NCI-H2081 treated with DMSO at 0.1 percent for 48 hours (cell line): Measurements from ENCODE around the gene ZNF576.
"Not testable (repeated sequence)": the region's sequence is repeated elsewhere in the genome, so short reads cannot be mapped to it uniquely, and the experiment has no call there.

ENCODE experiments used
- DNase-seq: peaks from one replicate; lab custom pipeline; 2025; lab: John Stamatoyannopoulos, UW

ZNF576 gene, protein sequence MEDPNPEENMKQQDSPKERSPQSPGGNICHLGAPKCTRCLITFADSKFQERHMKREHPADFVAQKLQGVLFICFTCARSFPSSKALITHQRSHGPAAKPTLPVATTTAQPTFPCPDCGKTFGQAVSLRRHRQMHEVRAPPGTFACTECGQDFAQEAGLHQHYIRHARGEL

DNA sequence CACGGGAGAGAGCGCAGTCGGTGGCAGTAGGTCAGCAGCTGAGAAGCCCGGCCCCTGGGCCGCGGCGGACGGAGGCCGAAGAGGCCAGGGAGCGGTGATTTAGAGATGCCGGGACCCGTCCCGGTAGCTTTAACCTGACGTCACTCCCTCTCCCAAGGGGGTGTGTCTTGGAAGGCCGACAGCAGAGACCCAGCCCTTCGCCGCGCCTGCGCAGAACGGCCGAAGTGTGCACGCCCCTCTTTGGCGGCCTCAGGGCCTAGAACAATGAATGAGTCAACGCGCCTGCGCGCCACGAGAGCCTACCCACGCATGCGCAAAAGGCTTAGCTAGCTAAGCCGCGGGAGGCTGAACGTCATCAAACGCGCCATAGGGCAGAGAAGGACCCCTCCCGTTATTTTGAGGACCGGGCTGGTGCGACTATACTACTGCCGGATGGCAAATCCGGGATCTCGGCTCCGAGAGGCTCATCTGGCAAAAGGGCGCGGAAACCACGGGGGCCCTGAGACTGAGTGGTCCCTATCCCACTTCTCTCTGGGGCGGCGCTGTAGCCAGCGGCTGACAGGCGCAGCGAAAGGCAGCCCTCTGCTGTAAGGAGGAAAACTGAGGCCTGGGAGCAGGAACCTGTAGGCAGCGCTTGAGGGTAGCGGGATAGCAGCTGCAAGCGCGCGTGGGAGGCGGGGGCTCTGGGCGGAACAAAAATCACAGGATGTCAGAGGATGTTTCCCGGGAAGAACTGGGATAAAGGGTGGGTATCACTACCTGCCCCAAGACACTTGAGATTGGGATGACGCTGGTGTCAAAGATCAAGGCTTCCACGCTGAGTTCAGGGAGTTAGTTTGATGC lies at the start of gene ZNF576, which contains the start of gene IRGQ:
Gene ZNF576 (plus strand): TSS at position 597 of the 843 bp plus-strand sequence. CDS start 514 bp downstream, outside the sequence.
Gene IRGQ (minus strand): TSS at position 136 of the 843 bp plus-strand sequence. CDS start 796 bp downstream, outside the sequence.
- DNase-seq = peak; percentile 96

DNA sequence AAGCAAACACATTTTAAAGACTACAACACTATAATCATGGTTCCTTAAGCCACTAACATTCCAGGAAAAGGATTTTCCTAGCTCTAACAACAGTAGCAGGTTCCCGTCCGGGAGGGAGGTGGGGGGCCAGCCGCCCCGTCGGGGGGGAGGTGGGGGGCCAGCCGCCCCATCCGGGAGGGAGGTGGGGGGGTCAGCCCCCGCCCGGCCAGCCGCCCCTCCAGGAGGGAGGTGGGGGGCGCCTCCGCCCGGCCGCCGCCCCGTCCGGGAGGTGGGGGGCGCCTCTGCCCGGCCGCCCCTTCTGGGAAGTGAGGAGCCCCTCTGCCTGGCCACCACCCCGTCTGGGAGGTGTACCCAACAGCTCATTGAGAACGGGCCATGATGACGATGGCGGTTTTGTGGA lies 48.5 kb upstream of the ZNF576 start:
- DNase-seq = not testable (repeated sequence)

DNA sequence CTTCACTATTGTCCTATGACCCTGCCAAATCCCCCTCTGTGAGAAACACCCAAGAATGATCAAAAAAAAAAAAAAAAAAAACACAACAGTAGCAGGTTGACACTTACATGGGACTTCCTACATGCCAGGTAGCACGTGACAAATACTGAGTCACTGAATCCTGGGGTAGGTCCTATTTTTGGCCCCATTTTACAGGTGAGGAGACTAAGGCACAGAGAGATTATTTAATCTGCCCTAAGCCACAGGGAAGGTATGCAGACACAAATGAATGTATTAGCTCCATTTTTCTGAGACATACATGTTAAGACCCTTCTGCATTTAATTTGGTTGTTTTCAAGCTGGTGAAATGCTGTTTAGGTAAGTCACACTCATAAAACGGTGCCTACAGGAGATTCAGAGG lies 47.7 kb upstream of the ZNF576 start:
- no peak for DNase-seq

DNA sequence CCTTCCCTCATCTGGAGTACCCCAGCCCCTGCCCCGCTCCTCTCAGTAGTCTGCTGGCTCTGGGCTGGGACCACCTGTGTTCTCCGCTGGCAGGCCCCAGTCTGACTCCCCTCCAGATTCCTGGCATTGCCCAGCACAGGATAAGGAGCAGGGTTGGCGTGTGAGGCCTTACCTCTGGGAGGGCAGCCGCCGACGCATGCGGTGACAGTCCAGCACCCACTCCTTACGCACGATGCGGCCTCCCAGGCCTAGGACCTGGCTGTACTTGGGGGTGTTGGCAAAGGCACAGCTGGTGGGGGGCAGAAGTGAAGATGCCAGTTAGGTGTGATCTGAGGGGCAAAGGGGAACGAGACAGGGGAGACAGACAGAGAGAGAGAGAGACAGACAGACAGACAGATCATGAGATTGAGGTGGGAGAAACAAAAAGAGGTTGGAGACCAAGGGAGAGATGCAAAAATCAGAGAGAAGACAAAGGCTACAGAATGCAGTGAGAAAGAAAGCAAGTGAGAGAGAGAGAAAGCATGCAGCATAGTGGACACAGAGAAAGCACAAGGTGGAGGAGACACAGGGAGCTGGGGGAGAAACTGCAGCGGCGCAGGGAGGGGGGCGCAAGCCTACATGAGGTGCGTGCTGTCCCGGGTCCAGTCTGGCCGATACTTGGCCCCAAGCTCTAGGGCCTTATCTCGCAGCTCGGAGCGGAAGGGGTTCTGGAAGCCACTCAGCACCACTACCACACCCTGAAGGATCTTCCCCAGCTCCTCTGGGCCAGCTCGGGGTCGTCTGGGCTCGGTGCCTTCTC lies 44.8 kb upstream of the ZNF576 start:
- DNase-seq = no peak

DNA sequence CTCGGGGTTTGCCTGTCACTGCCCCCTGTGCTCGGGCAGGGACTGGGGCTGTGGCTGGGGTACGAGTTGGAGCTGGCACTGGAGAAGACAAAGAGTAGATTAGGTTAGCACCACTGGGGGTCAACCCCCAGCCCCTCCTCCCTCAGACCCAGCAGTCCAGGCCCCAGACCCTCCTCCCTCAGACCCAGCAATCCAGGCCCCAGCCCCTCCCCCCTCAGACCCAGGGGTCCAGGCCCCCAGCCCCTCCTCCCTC lies 44.3 kb upstream of the ZNF576 start:
- DNase-seq = no peak

GRCh38 chr19:43552616-43553015 lies 43.8 kb upstream of the ZNF576 start:
- DNase-seq = no peak

- no peak for DNase-seq
Observed at GRCh38 chr19:43553656-43554055, 42.7 kb upstream of the ZNF576 start.

GRCh38 chr19:43554317-43554895 lies 42.0 kb upstream of the ZNF576 start:
- no peak for DNase-seq

- no peak for DNase-seq
Observed at GRCh38 chr19:43555185-43555770, 41.1 kb upstream of the ZNF576 start.

DNA sequence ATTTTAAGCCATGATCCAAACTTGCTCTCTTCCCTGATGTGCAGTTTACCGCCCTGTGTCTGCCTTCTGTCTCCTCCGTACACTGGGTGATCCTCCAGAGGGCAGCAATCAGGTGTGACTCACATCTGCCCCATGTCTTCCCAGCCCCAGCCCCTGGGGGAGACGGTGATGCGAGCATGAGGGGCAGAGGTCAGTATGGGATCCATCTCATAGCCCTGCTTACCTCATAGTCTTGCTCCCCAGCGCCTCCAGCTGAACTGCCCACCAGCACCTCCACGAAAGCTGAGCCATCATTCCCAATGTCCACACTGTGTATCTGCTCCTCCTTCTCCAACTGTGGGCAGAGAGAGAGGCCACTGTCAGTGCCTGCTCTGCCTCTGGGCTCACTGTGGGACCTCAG lies 35.7 kb upstream of the ZNF576 start:
- DNase-seq = no peak

- DNase-seq = no peak
Observed at GRCh38 chr19:43561139-43561970, 35.0 kb upstream of the ZNF576 start.

GRCh38 chr19:43562226-43562697 lies 34.1 kb upstream of the ZNF576 start:
- no peak for DNase-seq

- DNase-seq = peak; percentile 80
Observed at GRCh38 chr19:43562698-43563241, 33.6 kb upstream of the ZNF576 start.

DNA sequence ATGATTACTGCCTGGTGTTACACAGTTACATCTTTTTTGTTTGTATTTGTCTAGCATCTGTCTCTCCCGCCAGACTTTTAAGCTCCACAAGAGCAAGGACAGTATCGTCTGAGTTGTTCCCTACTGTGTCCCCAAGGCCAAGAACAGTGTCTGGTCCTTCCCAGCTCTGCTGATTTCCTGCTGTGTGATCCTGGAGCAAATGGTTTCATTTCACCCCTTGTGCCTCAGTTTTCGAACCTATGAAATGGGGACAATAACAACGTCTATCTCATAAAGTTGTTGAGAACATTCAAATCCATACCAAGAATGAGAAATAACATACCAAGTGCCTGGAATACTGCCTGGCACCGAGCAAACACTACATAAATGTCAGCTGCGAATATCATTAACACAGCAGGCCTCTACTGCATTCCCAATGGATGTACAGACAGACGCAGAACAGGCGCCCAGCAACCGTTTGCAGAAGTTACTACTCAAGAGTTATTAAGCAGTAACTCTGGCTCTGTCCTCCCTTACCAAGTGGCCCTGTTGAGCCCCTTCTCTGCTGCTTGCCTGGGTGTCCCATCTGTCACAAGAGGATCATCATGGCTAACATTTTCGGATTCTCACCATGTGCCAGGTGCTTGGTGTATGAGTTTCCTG lies 32.5 kb upstream of the ZNF576 start:
- no peak for DNase-seq

DNA sequence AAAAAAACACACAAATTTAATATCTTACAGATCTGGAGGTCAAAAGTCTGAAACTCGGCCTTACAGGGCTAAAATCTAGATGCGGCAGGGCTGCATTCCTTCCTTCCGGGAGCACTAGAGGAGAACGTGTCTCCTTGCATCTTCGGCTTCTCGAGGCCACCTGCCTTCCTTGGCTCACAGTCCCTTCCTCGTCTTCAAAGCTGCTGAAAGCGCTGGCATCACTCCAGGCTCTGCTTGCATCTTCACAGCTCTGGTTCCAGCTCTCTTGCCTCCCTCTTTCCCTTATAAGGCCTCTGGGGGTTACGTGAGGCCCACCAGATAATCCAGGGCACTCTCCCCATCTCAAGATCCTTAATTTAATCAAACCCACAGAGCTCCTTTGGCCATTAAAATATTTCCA lies 31.6 kb upstream of the ZNF576 start:
- DNase-seq = no peak

DNA sequence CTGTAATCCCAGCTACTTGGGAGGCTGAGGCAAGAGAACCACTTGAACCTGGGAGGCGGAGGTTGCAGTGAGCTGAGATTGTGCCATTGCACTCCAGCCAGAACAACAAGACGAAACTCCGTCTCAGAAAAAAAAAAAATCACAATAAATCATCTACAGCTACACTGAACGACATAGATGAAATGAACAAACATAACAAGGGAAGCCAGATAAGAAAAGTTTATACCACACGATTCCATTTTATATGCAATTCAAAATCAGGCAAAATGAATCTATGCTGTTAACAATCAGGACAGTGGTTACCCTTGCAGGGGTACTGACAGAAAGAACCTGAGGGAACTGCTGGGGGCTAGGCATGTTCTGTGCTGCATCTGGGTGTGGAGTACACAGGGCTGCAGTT lies 26.7 kb upstream of the ZNF576 start:
- DNase-seq = no peak

DNA sequence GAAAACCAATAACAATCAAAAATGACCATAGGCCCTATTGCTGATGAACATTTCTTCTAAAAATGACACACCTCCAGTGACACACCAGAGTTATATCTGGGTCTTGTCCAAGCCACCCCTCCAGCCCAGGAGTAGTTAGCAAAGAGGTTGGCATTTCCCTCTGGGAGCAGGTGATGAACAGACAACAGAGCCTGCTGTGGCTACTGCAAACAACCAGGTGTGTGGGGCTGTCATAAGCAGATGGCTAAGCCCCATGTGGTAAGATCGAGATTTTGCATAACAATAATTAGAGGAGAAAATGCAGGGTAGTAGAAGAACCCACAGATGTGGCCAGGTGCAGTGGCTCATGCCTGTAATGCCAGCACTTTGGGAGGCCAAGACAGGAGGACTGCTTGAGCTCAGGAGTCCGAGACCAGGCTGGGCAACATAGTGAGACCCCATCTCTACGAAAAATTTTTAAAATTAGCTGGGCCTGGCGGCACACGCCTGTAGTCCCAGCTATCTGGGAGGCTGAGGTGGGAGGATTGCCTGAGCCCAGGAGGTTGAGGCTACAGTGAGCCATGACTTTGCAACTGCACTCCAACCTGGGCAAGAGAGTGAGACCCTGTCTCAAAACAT lies 26.1 kb upstream of the ZNF576 start:
- DNase-seq = peak; percentile 66

DNA sequence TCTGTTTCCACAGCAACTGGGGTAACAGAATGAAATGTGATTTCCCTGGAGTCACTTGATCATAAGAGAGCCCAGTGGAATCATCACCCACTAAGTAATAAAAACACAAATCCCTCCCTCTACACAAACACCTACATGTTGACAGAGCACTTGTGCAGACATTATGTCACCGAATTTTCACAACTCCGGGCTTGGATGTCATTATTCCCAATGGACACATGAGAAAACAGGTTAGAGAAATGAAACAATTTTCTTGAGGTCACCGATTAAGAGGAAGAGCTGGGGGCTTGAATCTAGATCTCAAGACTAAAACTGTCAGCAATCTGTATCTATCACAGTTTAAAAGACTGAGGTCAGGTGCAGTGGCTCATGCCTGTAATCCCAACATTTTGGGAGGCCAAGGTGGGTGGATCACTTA lies 24.2 kb upstream of the ZNF576 start:
- DNase-seq = peak; percentile 15

GRCh38 chr19:43574424-43575155 lies 21.8 kb upstream of the ZNF576 start:
- no peak for DNase-seq
